HG03354 (cell line): ENCODE data around the gene CACNA2D2.
A peak's percentile ranks its signal among the peaks of the same experiment; 100 is the strongest.

ENCODE experiments used
- ATAC-seq: cut with Tn5 transposase; IDR thresholded peaks from one replicate; pipeline ENCODE4 v1.9.1; 2021; ENCODE audit warnings: mild to moderate bottlenecking; ENCODE audit not compliant: unreplicated experiment, poor library complexity, severe bottlenecking

The CACNA2D2 gene

GRCh38 chr3:50380405-50381085, 122.9 kb downstream of the CACNA2D2 start:
- ATAC-seq = no peak

- ATAC-seq = no peak
These were observed 124.7 kb downstream of the CACNA2D2 start for GRCh38 chr3:50378757-50379156.

GRCh38 chr3:50378024-50378423, 125.4 kb downstream of the CACNA2D2 start:
- no peak for ATAC-seq

- no peak for ATAC-seq
These were observed 128.0 kb downstream of the CACNA2D2 start for GRCh38 chr3:50375258-50375931.

GRCh38 chr3:50374363-50375257, 128.8 kb downstream of the CACNA2D2 start:
- ATAC-seq = no peak

- no peak for ATAC-seq
These were observed 130.0 kb downstream of the CACNA2D2 start for GRCh38 chr3:50373146-50374051.

- no peak for ATAC-seq
These were observed 131.1 kb downstream of the CACNA2D2 start for GRCh38 chr3:50372349-50372748.

- no peak for ATAC-seq
These were observed 132.2 kb downstream of the CACNA2D2 start for GRCh38 chr3:50371133-50371685.

- ATAC-seq = no peak
These were observed 132.8 kb downstream of the CACNA2D2 start for GRCh38 chr3:50370594-50370993.

- ATAC-seq = no peak
These were observed 134.3 kb downstream of the CACNA2D2 start for GRCh38 chr3:50369012-50369670.

GRCh38 chr3:50365842-50366220, 137.6 kb downstream of the CACNA2D2 start:
- ATAC-seq = no peak

GRCh38 chr3:50365080-50365841, 138.2 kb downstream of the CACNA2D2 start:
- ATAC-seq = peak; percentile 92

- ATAC-seq = peak; percentile 12
These were observed 138.8 kb downstream of the CACNA2D2 start for GRCh38 chr3:50364573-50365079.

- ATAC-seq = peak; percentile 14
These were observed 143.7 kb downstream of the CACNA2D2 start for GRCh38 chr3:50359760-50360110.

- ATAC-seq = peak; percentile 100
These were observed 144.3 kb downstream of the CACNA2D2 start, which contains the start of gene TMEM115 for GRCh38 chr3:50358911-50359759. TMEM115 (minus strand) TSS chr3:50359521; CDS start chr3:50359063, 458 bp downstream.

- no peak for ATAC-seq
These were observed 145.0 kb downstream of the CACNA2D2 start for GRCh38 chr3:50358355-50358910.

GRCh38 chr3:50357481-50357880, 146.0 kb downstream of the CACNA2D2 start:
- no peak for ATAC-seq
